ENCODE data around the gene ASPHD2. TPM values are rescaled to one million over a fixed set of nuclear protein-coding genes. Genes with fewer than 3 reads are reported as not detected.

The ASPHD2 gene
- total RNA-seq (2022; extraction: Qiagen RNA extraction; ENCODE audit: low read depth) = 0.83 to 1.3 TPM (median 1.0 TPM) in 5 replicates

GRCh38 chr22:26428515-26429457, at the start of gene ASPHD2:
Gene ASPHD2, plus strand, starts transcription at chr22:26429260. Its CDS starts 4,356 bp downstream, at chr22:26433616.

GRCh38 chr22:26483439-26484359, 54.6 kb downstream of the ASPHD2 start, which contains the start of the genes HPS4 and SRRD:
Gene HPS4, minus strand, starts transcription at chr22:26483783. Its CDS starts 2,021 bp downstream, at chr22:26481762.
Gene SRRD, plus strand, starts transcription at chr22:26483877. Its CDS starts 14 bp downstream, at chr22:26483891.

Other genes with a start within 250 kb of the ASPHD2 start
- gene HPS4, start 54.5 kb downstream of the ASPHD2 start, total RNA-seq (2022; extraction: Qiagen RNA extraction; ENCODE audit: low read depth) = 14.6 to 16.0 TPM (median 15.2 TPM) in 5 replicates
- 19.5 to 34.3 TPM (median 23.7 TPM) in 5 replicates for gene SRRD, start 54.6 kb downstream of the ASPHD2 start, total RNA-seq (2022; extraction: Qiagen RNA extraction; ENCODE audit: low read depth)
- gene TFIP11, start 83.2 kb downstream of the ASPHD2 start, total RNA-seq (2022; extraction: Qiagen RNA extraction; ENCODE audit: low read depth) = 21.4 to 26.3 TPM (median 22.6 TPM) in 5 replicates
- gene TPST2, start 160.9 kb downstream of the ASPHD2 start, total RNA-seq (2022; extraction: Qiagen RNA extraction; ENCODE audit: low read depth) = 8.4 to 12.7 TPM (median 11.1 TPM) in 5 replicates
- not detected in 5 replicates for gene CRYBB1, start 188.8 kb downstream of the ASPHD2 start, total RNA-seq (2022; extraction: Qiagen RNA extraction; ENCODE audit: low read depth)
- gene CRYBA4, start 192.7 kb downstream of the ASPHD2 start, total RNA-seq (2022; extraction: Qiagen RNA extraction; ENCODE audit: low read depth) = not detected in 5 replicates
- 0.13 to 0.85 TPM (median 0.34 TPM) in 5 replicates for gene MIAT, start 228.3 kb downstream of the ASPHD2 start, total RNA-seq (2022; extraction: Qiagen RNA extraction; ENCODE audit: low read depth)